ENCODE data around the gene CXCL3.

The CXCL3 gene

DNA sequence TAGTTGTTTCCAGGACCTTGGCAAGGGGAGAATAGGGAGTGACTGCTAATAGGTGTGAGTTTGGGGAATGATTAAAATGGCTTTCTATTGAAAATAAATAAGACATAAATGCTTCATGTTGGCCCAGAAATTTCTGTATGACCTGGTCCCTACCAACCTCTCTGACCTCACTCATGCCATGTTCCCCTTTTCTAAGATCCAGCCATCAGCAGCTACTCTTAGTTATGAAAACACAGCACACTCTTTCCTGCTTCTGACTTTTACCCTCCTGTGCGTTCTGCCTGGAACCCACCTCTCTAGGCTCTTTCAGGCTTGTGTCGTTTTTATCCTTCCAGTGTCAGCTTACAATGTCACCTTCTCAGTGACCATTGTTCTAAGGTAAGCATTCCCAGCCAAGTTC lies 25.2 kb downstream of the CXCL3 start:
- H3K4me3 ChIP-seq (ENCODE audit: low read length) = no peak overlapping the region

DNA sequence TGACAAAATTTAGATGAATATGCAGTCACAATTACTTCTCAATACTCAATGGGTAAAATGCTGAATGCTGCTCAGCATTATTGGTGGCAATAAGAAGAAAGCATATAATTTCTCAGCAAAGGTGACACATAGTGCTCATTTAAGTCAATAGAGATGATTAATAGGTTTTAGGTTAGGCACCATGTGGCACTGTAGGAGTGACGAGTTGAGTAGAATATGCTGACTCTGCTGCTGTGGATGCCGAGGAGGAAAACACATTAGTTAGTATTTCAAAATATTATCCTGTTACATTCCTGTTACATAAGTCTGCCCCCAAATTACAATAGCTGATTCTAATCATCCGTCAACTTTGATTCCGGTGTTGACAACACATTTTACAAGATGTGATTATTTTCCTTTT lies 26.4 kb downstream of the CXCL3 start:
- TF ChIP-seq ZNF274 (IDR thresholded peaks at IDR 0.05; ENCODE audit: low read depth, low read length) = no peak
- H3K4me3 ChIP-seq (ENCODE audit: low read length) = no peak overlapping the region

More for the DNA sequence above, 25.2 kb downstream of the CXCL3 start:
- no peak for TF ChIP-seq ZNF274 (IDR thresholded peaks at IDR 0.05; ENCODE audit: low read depth, low read length)

DNA sequence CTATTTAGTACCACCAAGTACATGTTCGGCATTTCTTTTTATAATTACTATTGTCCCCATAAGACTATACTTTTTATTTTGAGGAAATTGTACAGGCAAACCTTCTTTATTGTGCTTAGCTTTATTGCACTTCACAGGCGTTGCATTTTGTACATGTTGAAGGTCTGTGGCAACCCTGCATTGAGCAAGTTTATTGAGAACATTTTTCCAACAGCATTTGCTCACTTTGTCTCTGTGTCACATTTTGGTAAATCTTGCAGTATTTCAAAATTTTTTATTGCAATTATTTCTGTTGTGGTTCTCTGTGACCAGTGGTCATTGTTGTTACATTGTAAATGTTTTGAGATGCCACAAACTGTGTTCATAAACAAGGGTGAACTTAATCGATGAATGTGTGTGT lies 29.2 kb downstream of the CXCL3 start:
- no peak for TF ChIP-seq ZNF274 (IDR thresholded peaks at IDR 0.05; ENCODE audit: low read depth, low read length)

DNA sequence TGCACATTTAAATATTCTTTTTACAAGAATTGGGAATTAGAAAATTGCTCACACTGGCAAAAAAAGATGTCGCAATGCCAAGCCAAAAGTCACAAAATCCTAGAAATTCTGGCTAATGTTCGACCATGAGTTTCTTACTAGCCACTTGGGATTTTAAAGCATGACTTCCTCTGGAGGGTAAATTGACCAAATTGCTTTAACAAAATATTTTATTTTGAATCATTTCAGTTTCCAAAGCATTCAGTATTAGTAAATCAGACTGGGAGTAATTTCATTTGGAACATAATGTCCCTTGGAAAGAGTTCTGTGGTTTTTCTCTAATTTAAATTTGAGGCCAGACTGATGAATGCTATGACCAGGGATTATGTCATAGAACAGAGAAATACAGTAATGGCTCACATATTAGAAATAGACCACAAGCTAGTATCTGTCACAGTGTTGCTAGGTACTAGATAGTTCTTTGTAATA lies 32.4 kb downstream of the CXCL3 start:
- no peak overlapping the region for H3K4me3 ChIP-seq (ENCODE audit: low read length)
- no peak for TF ChIP-seq ZNF274 (IDR thresholded peaks at IDR 0.05; ENCODE audit: low read depth, low read length)

More for the DNA sequence above, 29.2 kb downstream of the CXCL3 start:
- no peak overlapping the region for H3K4me3 ChIP-seq (ENCODE audit: low read length)

DNA sequence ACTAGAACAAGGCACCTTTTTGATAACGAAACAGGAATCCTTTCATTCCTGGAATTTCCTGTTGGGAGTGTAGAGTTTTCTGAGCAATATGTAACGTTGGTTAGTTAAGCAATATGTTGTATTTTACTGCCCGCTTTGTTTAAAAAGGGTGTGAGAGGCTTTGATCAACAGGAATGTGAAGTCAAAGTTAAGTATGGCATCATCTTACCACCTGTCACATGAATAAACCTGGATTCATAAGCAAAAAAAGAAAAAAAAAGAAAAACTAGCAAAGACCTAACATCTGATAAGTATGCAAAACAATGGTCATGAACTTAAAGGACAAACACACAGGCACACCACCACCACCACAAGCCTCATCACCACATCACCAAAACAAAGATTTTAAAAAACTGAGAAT lies 33.0 kb downstream of the CXCL3 start:
- no peak overlapping the region for H3K4me3 ChIP-seq (ENCODE audit: low read length)
- no peak for TF ChIP-seq ZNF274 (IDR thresholded peaks at IDR 0.05; ENCODE audit: low read depth, low read length)

DNA sequence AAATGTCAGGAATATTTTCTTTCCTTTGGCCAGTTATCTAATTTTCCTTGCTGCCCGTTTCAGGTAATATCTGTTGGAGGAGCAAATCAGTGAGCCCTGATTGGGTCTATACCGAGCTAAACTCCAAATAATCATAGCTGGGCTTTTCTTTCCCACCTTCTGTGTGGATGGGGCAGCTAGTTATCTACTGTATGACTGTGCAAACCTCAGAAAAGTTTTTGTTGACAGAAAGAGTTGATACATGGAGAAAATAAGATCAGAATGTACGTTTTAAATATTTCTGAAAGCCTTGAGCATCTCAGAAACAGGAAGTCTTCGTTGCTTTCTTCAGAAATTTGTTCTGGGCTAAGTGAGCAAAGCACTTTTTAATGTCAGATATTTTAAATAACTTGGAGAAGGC lies 33.8 kb downstream of the CXCL3 start:
- H3K4me3 ChIP-seq (ENCODE audit: low read length) = no peak overlapping the region
- TF ChIP-seq ZNF274 (IDR thresholded peaks at IDR 0.05; ENCODE audit: low read depth, low read length) = no peak

DNA sequence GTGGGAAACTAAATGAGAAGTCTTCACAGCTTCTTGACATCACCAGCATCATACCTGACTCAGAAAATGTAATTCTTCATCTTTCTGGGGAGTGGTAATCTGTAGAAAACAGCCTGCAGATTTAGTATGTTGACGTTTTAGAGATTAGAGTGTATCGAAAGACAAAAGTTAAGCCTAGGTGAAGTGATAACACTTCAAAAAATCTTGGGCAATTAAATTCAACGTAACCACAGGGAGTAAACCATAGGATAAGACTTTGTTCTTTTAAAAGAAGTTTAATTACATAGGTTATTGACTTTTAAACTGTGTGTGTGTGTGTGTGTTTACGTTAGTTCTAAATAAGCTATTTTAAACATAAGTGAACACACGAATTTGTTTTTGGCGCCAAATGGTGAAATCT lies 38.2 kb downstream of the CXCL3 start:
- TF ChIP-seq ZNF274 (IDR thresholded peaks at IDR 0.05; ENCODE audit: low read depth, low read length) = no peak
- H3K4me3 ChIP-seq (ENCODE audit: low read length) = no peak overlapping the region

DNA sequence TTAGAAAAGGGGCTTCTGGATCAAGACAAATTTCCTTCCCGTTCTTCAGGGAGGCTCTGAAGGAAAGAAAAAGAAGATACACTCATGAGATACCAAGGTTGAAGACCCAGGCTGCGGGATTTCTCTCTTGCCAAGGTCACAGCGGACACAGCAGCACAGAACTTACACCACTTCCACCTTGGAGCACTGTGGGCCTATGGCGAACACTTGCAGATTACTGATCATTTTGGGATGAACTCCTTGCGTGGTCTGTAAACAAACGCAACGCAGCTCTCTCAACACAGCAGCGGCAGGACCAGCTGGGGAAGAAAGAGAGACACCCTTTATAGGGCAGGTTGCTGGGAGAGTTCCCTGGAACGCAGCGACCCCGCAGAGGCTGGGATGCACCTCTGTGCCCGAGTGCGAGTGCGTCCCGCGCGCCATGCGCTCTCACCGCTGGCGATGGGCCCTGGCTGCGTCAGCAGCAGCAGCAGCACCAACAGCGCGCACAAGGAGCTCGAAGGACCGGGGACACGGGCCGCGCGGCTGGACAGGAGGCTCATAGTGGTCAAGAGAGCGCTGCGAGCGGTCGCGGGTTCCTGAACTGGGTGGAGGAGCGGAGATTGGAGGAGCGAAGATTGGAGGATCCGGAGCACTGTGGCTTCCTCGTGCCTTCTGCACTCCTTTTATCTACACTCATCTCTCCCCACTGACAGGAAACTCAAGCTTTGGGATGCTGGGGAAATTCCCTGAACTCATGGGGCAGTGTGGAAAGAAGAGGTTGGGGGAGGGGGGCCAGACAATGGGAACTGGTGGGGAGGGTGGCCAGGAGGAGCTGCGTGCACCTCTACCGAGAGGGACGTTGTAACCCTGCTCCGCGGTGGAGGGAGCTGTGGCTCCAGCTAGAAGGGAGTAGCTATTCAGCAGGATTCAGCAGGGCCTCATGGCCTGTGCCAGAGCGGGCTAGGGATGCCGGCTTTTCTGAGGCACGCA lies 40.2 kb downstream of the CXCL3 start, which contains the start of gene CXCL5:
Gene CXCL5 (minus strand): TSS at position 638 of the 972 bp plus-strand sequence. CDS start 96 bp downstream, at position 542.
- TF ChIP-seq ZNF274 (IDR thresholded peaks at IDR 0.05; ENCODE audit: low read depth, low read length) = no peak
- no peak within 1 kb of the TSS for H3K4me3 ChIP-seq (ENCODE audit: low read length)

DNA sequence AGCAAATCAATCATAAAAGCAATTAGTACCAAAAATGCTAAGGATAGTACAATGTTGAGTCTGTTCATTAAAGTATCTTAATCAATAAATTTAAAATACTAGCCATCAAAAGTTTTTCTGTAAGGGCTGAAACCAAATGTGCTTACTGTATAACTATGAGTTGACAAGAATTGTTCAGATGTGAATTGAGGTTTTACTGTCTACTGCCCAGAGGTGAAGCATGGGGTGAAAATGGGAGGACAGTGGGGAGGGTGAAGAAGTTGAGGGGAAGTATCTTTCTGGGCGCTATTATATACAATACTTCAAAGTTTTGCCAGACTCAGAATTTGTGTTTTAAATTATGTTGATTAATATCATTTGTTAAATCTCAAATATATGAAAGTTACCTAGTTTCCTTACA lies 46.4 kb downstream of the CXCL3 start:
- no peak overlapping the region for H3K4me3 ChIP-seq (ENCODE audit: low read length)
- no peak for TF ChIP-seq ZNF274 (IDR thresholded peaks at IDR 0.05; ENCODE audit: low read depth, low read length)

DNA sequence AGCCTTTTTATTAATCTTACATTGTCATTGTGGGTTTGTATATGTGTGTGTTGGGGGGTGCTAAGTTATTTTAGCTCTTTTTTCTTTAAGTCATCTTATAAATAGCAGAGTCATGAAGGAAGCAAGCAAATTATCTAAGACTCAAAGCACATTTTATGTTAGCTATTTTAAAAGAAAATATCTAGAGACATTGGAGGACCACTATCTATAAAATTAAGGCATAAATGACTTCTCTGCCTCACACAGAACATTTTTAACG lies 46.8 kb downstream of the CXCL3 start:
- no peak overlapping the region for H3K4me3 ChIP-seq (ENCODE audit: low read length)
- no peak for TF ChIP-seq ZNF274 (IDR thresholded peaks at IDR 0.05; ENCODE audit: low read depth, low read length)

DNA sequence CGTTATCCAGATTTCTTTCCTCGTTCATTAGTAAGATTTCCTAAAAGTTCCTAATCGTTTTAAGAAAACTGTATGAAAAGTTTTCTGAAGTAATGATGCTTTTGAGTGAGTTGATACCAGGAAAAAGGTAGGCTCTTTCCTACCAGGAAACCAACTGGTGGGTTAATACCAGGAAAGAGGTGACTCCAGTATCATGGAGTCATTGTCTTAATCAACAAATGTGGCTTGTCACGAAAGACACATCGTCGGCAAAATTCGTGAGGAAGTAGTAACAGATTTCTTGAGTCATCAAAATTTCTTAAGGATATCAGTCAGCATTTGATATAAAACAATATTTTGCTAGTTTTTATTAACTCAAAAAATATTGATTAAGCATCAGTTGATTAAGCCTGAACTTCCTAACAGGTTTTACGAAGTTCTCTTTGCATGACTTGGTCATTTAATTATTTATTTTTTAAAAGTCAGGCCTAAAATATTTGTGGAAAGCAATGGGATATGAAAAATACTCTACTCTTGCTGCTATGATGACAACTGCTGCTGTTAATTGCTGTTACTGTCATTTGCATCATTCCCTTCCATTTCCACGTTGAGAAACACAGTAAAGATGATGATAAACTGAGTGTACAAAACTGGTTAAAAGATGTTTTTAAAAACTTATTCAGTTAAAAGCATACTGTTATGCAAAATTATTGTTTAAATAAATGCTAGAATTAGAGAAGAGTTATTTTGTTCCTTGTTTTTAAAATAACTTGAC lies 47.3 kb downstream of the CXCL3 start:
- no peak overlapping the region for H3K4me3 ChIP-seq (ENCODE audit: low read length)
- no peak for TF ChIP-seq ZNF274 (IDR thresholded peaks at IDR 0.05; ENCODE audit: low read depth, low read length)

DNA sequence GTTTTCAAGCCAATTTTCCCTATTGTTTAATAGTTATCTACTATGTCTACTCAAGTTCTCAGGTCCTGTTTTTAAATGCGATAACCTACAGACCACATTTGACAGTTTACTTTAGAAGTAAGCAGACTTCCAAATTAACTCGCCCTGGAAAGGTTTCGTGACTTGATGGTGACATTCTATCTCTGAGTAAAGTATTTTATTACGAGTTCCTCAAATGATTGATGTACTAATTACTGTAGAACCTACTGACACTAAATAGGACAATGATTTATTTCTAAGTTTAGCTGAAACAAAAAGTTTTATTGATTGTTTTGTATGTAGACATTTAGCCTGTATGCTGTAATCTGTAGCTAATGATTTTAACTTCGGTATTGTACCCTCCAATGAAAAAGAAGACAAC lies 48.6 kb downstream of the CXCL3 start:
- H3K4me3 ChIP-seq (ENCODE audit: low read length) = no peak overlapping the region
- no peak for TF ChIP-seq ZNF274 (IDR thresholded peaks at IDR 0.05; ENCODE audit: low read depth, low read length)

DNA sequence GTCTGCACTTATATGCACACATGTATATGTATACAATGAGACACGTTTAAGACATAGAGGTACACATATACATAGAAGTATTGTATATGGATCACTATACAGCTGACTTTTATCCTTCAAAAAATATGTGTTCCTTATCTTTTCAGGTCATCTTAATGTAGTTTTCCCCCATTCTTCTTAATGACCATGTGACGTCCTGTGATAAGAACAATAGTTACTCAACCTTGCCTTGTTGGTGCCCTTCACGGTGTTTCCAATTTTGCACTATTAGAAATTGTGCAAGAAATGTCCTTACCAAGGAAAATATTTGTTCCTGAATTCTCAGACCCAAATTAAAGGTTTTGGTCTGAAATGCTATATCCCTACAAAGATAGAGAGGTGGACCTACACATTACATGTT lies 49.5 kb downstream of the CXCL3 start:
- no peak overlapping the region for H3K4me3 ChIP-seq (ENCODE audit: low read length)
- no peak for TF ChIP-seq ZNF274 (IDR thresholded peaks at IDR 0.05; ENCODE audit: low read depth, low read length)

DNA sequence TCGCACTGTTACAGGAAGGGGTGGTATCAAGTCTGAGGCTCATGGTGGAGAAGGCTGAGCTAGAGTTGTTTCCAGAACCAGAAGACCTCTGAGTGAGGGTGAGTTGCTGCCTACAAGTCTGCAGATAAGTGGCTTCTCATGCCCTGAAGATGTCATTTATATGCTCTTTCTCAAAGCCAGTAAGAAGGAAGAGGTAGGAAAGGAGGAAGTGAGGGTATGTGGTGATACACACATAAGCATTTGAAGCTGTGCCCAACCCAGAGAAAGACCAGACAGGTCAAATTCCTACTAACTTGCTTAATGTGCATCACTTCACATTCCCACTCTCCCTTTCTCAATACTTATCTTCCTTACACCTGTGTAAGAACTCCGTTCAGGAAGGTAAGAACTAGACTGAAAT lies 50.4 kb downstream of the CXCL3 start, which contains the start of gene PPBP:
Gene PPBP (minus strand): TSS at position 130 of the 400 bp plus-strand sequence. CDS start 87 bp downstream, at position 43.
- no peak within 1 kb of the TSS for H3K4me3 ChIP-seq (ENCODE audit: low read length)
- TF ChIP-seq ZNF274 (IDR thresholded peaks at IDR 0.05; ENCODE audit: low read depth, low read length) = no peak

Data from GM08714 (cell line).